Activated T-helper 2 cell treated with anti-CD3 and anti-CD28 coated beads, Interferon-gamma antibody, Interleukin-2, Interleukin-4, amounts not matched to agents 10 μg/mL and 5 μg/mL and 100 μg/mL, durations not matched to agents 14 hours and 24 hours and 36 hours (primary cell): ENCODE measurements around the gene DNAH8. TPM values are rescaled to one million over a fixed set of nuclear protein-coding genes. Genes with fewer than 3 reads are reported as not detected.

Source experiments
- total RNA-seq: library from RNA; stranded (reverse); gene quantifications from 2 replicates; pipeline ENCODE4 v1.2.3, GENCODE V29; 2022

The DNAH8 gene
- total RNA-seq, 1 donor from 2014 or later: not detected

Other genes with a start within 250 kb of the DNAH8 start
- 12.7 and 15.2 TPM in 2 replicates for gene BTBD9, start 75.4 kb upstream of the DNAH8 start, total RNA-seq
- gene GLO1, start 12.2 kb upstream of the DNAH8 start, total RNA-seq: 129 and 134 TPM in 2 replicates